Measurements from ENCODE around the gene SOX9.

Gene SOX9

GRCh38 chr17:72115781-72116525 lies 4.9 kb upstream of the SOX9 start:
- Histone ChIP-seq H3K4me3 (ENCODE audit: insufficient read depth, low read length, poor library complexity, severe bottlenecking) (no peak overlapping the region), H3K9ac (ENCODE audit: low read length) (no peak overlapping the region), H3K27me3 (ENCODE audit: low read length) (no peaks in the 10 kb centered on the region), H4K20me1 (ENCODE audit: low read depth, low read length) (no peaks in the 10 kb centered on the region), H3K9me3 (ENCODE audit: insufficient read depth, low read length) (no peaks in the 10 kb centered on the region), H3F3A (ENCODE audit: insufficient read depth) (no peaks in the 10 kb centered on the region), H3K36me3 (ENCODE audit: low read length) (no peaks in the 10 kb centered on the region), H3K79me2 (ENCODE audit: insufficient read depth, low read length) (no peaks in the 10 kb centered on the region), H3K4me2 (ENCODE audit: low read depth, low read length, poor library complexity, severe bottlenecking) (no peak overlapping the region), H2AFZ (ENCODE audit: low read depth, low read length, severe bottlenecking) (no peak overlapping the region), H3K9me2 (replicated peaks; ENCODE audit: insufficient read depth, low read length) (no peaks in the 10 kb centered on the region), H3K27ac (ENCODE audit: low read depth, low read length) (no peak overlapping the region)
- TF ChIP-seq EZH2phosphoT487 (conservative IDR thresholded peaks at IDR 0.05; ENCODE audit: low read length): no peak
- TF ChIP-seq CTCF (IDR thresholded peaks at IDR 0.05; ENCODE audit: insufficient read depth, low read length, poor library complexity, severe bottlenecking): no peak

GRCh38 chr17:72116661-72117521 lies 3.9 kb upstream of the SOX9 start:
- no peaks in the 10 kb centered on the region for H3K27me3 ChIP-seq (ENCODE audit: low read length)
- H2AFZ ChIP-seq (ENCODE audit: low read depth, low read length, severe bottlenecking): no peak overlapping the region
- no peak for TF ChIP-seq EZH2phosphoT487 (conservative IDR thresholded peaks at IDR 0.05; ENCODE audit: low read length)
- no peaks in the 10 kb centered on the region for H3F3A ChIP-seq (ENCODE audit: insufficient read depth)
- no peaks in the 10 kb centered on the region for H3K9me2 ChIP-seq (replicated peaks; ENCODE audit: insufficient read depth, low read length)
- no peaks in the 10 kb centered on the region for H4K20me1 ChIP-seq (ENCODE audit: low read depth, low read length)
- no peaks in the 10 kb centered on the region for H3K9me3 ChIP-seq (ENCODE audit: insufficient read depth, low read length)
- H3K4me3 ChIP-seq (ENCODE audit: insufficient read depth, low read length, poor library complexity, severe bottlenecking): no peak overlapping the region
- H3K4me2 ChIP-seq (ENCODE audit: low read depth, low read length, poor library complexity, severe bottlenecking): no peak overlapping the region
- H3K79me2 ChIP-seq (ENCODE audit: insufficient read depth, low read length): no peaks in the 10 kb centered on the region
- H3K36me3 ChIP-seq (ENCODE audit: low read length): no peaks in the 10 kb centered on the region
- H3K9ac ChIP-seq (ENCODE audit: low read length): no peak overlapping the region
- H3K27ac ChIP-seq (ENCODE audit: low read depth, low read length): no peak overlapping the region

- H3K4me3 ChIP-seq (ENCODE audit: insufficient read depth, low read length, poor library complexity, severe bottlenecking): no peak overlapping the region
- no peaks in the 10 kb centered on the region for H3K27me3 ChIP-seq (ENCODE audit: low read length)
- H4K20me1 ChIP-seq (ENCODE audit: low read depth, low read length): no peaks in the 10 kb centered on the region
- no peaks in the 10 kb centered on the region for H3K9me2 ChIP-seq (replicated peaks; ENCODE audit: insufficient read depth, low read length)
- no peaks in the 10 kb centered on the region for H3K36me3 ChIP-seq (ENCODE audit: low read length)
- H2AFZ ChIP-seq (ENCODE audit: low read depth, low read length, severe bottlenecking): no peak overlapping the region
- no peak overlapping the region for H3K4me2 ChIP-seq (ENCODE audit: low read depth, low read length, poor library complexity, severe bottlenecking)
- no peak overlapping the region for H3K27ac ChIP-seq (ENCODE audit: low read depth, low read length)
- H3F3A ChIP-seq (ENCODE audit: insufficient read depth): no peaks in the 10 kb centered on the region
- H3K79me2 ChIP-seq (ENCODE audit: insufficient read depth, low read length): no peaks in the 10 kb centered on the region
- H3K9ac ChIP-seq (ENCODE audit: low read length): no peak overlapping the region
- TF ChIP-seq EZH2phosphoT487 (conservative IDR thresholded peaks at IDR 0.05; ENCODE audit: low read length): no peak
- TF ChIP-seq CTCF (IDR thresholded peaks at IDR 0.05; ENCODE audit: insufficient read depth, low read length, poor library complexity, severe bottlenecking): no peak
- H3K9me3 ChIP-seq (ENCODE audit: insufficient read depth, low read length): no peaks in the 10 kb centered on the region
Observed at GRCh38 chr17:72117535-72118334, 3.1 kb upstream of the SOX9 start.
